ENCODE results near the gene HCRTR1. TPM values are rescaled to one million over a fixed set of nuclear protein-coding genes. Genes with fewer than 3 reads are reported as not detected.

Gene HCRTR1
- not detected in 2 replicates for total RNA-seq

GRCh38 chr1:31617218-31617915 is at the start of gene HCRTR1:
HCRTR1 (plus strand) TSS chr1:31617689; CDS start chr1:31619193, 1,504 bp downstream.

GRCh38 chr1:31576201-31576669 is 41.3 kb upstream of the HCRTR1 start, which contains the start of gene TINAGL1:
TINAGL1 (plus strand) TSS chr1:31576515; CDS start chr1:31577149, 634 bp downstream.

GRCh38 chr1:31644560-31645273 is 27.2 kb downstream of the HCRTR1 start, which contains the start of gene PEF1:
PEF1 (minus strand) TSS chr1:31644876; CDS start chr1:31644864, 12 bp downstream.

Other genes starting within 250 kb of the HCRTR1 start
- 94.9 and 154 TPM in 2 replicates for gene FABP3, start 244.6 kb upstream of the HCRTR1 start, total RNA-seq
- 1.1 and 2.1 TPM in 2 replicates for gene SERINC2, start 204.5 kb upstream of the HCRTR1 start, total RNA-seq
- 0.94 and 2.4 TPM in 2 replicates for gene TINAGL1, start 41.2 kb upstream of the HCRTR1 start, total RNA-seq
- gene PEF1, start 27.2 kb downstream of the HCRTR1 start, total RNA-seq = 48.4 and 54.0 TPM in 2 replicates
- 85.6 and 115 TPM in 2 replicates for gene COL16A1, start 86.3 kb downstream of the HCRTR1 start, total RNA-seq
- gene ADGRB2, start 146.7 kb downstream of the HCRTR1 start, total RNA-seq = 6.9 and 10.6 TPM in 2 replicates
- gene SPOCD1, start 198.3 kb downstream of the HCRTR1 start, total RNA-seq = 17.4 and 33.6 TPM in 2 replicates

Measured in bronchial smooth muscle cell (primary cell).